Activated CD4-positive, CD25-positive, alpha-beta regulatory T cell treated with anti-CD3 and anti-CD28 coated beads, Interleukin-2, amount 50 U/mL, for 16 hours (primary cell): Measurements from ENCODE around the gene ANK2.

ENCODE experiments used
- DNase-seq: peaks from one replicate; pipeline ENCODE4 v3.0.0-alpha.2; 2020; ENCODE audit warnings: low read depth, low spot score

The ANK2 gene

DNA sequence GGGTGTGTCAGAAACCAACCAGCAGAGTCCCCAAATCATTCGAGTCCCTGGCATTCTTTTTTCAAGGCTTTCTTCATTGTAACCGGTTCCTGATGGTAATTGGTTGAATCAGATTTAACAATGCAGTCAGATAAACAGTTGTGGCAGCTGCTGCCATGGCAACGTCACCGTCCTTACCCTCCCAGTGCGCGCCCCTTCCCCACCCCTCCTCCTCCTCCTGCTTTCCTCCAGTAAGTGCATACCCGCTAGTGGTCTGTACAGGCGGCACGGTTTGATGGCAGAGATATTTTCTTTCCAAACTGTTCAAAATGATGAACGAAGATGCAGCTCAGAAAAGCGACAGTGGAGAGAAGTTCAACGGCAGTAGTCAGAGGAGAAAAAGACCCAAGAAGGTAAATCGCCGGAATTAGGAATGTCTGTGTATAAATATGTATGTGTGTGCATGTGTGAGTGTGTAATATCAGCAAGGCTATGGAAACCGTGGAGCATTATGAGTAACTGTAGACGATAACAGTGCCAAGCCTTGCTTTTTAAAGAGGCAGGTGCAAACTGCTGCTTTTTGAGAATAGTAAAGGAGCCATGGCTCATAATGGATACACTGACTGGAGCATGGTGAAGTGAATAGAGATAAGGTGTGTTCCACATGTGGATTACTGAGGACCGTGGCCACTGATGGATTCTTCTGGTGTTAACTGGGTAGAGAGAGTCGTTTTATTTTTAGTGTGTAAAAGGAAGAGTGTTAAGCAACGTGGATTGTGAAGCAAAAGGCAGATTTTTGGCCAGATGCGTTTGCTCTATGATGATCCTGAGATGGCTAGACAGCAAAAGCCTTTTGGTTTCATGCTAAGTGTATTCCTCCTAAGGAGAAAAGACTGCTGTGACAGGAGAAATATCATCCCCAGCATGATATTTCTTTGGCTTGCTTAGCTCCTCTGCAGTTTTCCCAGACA is at the start of gene ANK2:
ANK2 (plus strand) TSS at position 233 of the 950 bp plus-strand sequence; CDS start at position 309, 76 bp downstream.
- no peak for DNase-seq

DNA sequence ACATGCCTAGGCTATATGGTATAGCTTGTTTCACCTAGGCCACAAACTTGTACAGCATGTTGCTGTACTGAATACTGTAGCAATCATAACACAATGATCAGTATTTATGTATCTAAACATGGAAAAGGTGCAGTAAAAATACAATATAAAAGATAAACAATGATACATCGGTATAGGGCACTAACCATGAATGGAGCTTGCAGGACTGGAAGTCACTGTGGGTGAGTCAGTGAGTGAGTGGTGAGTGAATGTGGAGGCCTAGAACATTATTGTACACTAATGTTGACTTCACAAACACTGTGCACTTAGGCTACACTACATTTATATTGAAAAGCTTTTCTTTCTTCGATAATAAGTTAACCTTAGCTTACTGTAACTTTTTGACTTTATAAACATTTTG is 45.6 kb upstream of the ANK2 start:
- no peak for DNase-seq

DNA sequence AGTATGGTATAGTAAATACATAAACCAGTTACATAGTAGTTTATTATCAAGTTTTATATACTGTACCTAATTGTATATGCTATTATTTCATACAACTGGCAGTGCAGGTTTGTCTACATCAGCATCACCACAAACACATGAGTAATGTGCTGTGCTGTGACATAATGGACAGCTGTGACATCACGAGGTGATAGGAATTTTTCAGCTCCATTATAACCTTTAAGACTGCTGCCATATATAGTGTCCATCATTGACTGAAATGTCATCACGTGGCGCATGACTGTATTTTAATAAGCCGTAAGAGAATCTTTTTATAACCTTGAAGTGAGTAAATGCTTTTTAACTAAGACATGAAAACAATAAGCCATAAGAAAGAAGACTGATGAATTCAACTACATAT is 44.8 kb upstream of the ANK2 start:
- no peak for DNase-seq

DNA sequence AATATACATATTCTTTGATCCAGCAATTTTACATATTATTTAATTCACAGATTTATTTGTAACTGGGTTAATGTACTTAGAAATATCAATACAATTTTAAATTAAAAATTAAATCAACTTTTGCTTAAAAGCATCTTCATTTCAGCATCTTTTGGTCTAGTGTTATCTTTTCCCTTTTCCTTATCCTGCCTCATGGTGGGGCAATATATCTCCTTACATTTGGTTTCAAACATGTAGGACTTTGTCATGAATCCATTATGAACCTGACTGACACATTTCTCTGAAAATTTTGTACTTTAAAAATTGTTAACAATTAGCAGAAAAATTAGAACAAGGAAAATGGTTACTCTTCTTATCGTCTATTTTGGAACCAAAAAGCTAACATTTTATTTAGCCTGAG is 42.8 kb upstream of the ANK2 start:
- DNase-seq: no peak

DNA sequence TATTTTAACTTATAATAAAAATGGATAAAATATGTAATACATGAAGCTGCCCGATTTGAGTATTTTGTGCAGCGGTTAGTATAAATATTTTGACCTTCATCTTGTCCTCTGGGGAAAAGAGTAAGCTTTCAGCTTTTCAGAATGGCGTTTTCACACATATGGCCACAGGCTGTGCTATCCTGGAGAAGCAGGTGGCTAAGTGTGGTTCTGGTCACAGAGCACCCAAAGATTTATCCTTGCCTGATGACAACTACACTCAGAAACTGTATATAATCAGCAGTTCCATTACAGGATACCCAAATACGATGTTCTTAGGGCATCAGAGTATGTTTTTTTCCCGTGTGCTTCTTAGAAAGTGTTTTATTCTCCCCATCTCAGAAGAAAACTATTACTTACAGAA is 42.3 kb upstream of the ANK2 start:
- no peak for DNase-seq

DNA sequence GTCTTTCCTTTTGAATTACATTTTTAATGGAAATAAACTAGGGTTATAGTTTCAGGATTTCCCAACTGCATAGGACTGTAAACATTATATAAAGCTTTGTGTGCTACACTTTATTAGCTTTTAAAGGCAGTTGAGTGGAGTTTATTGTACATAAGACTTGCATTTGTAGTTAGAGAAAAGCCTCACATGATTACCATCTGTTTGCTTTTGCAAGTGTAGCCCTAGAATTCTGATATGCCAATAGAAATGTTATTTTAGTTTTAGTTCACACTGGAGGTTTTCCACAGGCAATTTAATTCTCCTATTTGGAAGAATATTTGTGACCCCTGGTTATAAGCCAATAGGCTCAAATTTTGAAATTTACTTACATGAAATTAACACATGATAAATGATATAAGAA is 41.3 kb upstream of the ANK2 start:
- no peak for DNase-seq

DNA sequence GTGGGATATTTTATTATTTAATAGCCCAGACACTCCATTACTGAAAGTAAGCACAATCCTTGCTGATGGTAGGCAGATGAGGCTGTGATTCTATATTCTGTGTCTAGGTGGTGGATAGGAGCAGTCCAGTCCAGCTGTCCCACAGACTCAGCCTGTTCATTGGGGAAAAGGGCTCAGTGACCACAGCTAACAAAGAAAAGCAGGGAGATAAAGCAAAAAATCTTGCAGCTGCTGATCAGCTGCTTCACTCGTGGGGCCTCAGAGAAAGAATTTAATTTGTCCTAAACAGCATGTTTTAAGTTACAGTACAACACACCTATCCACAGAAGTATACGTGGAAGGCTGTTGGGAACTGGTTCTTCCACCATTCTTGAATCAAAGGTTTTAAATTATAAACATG is 40.7 kb upstream of the ANK2 start:
- no peak for DNase-seq

DNA sequence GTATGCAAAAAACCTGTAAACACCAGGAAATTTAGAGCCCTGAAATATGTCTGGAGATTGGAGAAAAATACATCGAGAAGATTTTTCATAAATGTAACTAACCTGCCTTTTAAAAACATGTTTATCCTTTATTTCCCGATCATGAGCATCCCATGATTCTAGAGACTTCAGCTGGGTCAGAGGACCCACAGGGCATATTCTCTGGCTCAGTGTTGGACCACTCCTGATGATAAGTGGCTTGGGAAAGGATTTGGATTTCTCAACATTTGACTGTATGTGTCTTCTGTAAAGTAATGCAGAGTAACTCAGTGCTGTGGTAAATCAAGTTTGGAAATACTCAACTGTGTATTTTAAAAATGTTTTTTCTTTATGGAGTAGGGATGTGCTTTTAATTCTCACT is 40.0 kb upstream of the ANK2 start:
- DNase-seq: no peak

DNA sequence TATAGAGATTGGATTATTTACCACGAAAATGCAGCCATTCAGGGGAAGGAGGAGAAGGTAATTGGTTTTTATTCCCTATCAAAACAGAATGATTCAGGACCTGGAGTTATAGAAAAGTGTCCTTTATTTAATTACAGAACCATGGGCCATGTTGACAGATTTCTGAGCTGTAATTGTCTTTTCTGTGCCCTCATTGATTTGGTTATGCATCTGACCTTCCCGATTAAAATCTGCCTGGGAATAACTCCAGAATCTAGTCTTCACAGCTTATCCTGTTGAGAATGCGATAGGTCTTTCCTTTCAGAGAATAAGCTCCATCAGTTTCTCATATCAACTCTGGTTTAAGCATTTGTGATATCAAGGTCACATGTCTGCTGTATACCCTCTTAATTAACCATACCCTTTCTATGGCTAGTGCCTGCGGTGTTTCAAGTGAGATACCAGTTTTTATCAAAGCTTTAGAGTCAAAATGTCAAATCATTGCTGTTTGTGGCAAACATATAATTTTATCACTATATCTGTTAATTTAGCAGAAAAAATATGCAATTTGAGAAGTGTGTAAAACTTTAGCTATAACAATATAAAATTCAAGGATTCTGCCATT is 37.2 kb upstream of the ANK2 start:
- DNase-seq: no peak

DNA sequence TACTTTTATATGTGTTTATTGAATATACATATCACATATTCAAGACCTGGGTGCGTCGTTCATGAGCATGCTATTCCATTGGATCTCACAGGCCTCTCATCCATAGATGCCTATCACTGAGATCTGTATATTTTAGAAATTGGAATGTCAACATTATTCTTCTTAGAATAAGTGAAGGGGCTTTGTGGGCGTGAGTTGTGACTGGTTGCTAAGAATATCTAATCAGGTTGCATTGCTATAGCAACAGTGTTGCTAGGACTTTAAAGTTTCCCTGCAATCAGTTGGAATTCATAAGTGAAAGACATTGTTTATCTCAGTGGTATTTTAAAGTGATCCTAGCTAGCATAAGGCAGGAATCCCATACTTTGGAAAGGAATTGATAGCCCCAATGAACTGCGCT is 36.7 kb upstream of the ANK2 start:
- DNase-seq: no peak

DNA sequence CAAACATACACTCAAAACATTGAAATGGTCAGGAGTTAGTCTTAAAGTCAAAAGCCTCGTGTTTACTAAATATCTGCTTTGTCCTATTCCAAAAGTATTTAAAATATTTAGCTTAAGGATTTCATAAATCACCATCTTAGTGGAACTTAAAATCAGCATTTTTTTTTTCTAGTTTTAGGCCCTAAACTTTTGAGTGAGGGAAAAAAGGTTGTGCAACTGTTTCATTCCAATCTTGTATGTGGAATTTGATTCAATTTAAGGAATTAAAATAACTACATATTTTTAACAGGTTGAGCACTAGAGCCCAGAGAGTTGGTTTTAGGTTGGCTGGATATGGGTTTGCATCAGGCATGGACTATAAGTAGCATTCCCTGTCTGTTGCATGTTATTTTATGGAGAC is 35.7 kb upstream of the ANK2 start:
- no peak for DNase-seq

DNA sequence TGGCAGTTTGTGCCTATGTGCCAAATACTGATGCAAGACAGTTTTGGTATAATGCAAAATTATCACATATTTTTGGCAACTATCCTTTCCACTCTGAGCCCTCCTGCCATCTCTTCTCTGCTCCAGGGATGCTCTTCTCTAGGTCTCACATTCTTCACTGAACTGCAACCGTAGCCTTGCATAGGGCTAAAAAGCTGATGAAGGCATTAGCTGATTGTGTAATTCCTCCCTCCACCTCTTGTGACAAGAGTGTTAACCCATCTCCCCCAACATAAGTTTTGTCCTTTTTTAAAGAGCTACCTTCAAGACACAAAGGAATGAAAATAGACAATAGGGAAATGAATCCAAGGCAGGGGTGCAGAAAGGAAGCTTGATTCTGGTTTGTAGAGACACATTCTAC is 33.1 kb upstream of the ANK2 start:
- no peak for DNase-seq

DNA sequence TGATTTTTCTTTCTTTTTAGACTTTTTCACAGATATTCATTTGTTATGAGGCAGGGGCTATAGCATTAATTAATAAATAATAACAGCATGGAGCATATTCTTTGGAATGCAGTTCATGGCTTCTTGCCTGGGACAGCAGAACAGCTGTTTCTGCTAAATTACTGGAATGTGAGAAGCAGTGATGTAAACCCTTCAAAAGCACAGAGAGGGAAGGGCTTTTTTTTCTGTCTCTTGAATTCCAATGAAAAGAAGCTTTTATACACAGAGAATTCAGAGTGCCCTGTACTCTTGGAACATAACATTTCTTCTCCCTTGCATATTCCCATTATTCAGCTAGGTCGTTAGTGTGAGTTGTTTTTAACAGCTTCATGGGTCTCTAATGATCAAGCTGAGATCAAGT is 28.5 kb upstream of the ANK2 start:
- no peak for DNase-seq

DNA sequence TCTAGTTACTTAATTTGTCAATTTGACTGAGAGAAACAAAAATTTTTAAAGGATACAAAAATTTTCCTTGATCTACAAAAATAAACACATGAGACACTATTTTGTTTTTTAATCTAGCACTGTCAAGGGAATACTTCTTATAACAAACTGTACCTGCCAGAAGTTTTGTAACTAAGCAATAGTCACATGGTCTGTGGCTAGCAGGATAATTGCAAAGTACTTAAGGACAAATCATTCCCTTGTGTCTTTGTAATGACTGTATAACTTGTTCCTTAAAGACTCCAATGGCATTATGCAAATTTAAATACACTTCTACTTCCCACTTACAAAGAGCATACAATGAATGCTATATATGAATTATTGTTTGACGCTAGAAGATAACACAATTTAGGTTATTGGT is 25.1 kb upstream of the ANK2 start:
- DNase-seq: no peak

DNA sequence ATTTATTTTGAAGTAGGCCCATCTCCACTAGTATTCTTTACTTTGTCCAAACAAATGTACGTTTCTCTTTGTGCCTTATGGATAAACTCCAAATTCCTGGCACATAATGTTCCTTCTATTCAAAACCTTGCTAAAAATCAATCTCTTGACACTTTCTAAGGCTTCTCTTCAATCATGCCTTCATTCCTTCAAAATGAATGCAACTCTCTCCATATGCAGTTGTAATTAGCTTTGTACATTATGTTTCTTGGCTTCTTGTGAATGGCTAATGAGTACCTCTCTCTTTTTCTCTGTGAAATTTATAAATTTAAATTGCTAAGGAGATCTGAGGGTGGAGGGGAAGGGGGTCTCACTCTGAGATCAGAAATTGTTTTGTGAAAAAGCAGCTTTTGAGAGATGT is 24.0 kb upstream of the ANK2 start:
- DNase-seq: no peak

DNA sequence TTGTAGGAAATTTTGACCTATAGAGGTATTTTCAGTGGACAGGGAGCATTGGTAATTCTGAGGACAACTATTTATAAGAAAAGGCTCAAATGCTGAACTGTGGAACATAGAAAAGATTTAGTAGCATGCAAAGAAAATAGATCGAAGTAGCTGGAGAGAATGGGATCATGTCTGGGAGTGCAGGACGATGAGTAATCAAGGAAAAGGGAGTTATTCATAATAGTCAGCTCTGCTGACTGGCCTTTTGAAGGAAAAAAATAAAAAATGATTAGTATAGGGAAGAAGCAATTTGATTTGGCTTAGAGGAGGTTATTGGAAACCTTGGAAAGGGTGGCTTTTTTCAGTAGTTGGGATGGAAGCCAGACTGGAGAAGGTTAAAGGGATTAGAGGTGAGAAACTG is 22.9 kb upstream of the ANK2 start:
- DNase-seq: no peak

DNA sequence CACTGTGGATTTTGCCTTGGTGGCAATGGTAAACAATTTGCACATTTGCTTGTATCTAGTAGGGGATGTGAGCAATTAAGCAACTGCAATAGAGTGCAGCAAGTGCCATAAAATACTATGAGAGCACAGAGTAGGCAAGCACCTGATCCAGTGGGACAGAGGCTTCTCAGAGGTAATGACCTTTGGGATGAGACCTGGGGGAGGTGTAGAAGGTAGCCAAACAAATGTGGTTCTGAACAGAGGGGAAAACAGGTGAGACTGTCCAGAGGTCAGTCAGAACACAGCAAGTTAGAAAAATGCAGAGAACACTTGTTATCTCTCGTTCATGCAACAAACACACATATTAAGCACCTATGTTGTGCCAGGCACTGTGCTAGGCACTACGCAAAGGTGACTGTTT is 21.4 kb upstream of the ANK2 start:
- DNase-seq: no peak

DNA sequence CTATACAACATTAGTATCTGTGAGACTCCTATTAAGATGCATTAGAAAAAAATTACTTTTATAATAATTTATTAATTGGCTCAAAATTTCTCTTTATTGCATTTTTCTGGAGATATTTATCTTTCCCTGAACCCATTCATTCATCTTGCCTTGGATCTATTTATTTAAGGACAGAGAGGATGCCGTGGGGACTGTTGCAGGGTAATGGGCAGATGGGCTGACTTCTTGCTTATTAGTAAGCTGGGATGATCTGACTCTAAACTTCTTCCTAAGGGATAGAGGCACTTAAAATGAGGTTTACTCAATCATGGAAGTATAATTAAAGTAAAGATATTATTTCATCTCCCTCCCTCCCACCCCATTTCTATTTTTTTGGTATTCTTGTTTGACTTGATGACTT is 18.2 kb upstream of the ANK2 start:
- no peak for DNase-seq

DNA sequence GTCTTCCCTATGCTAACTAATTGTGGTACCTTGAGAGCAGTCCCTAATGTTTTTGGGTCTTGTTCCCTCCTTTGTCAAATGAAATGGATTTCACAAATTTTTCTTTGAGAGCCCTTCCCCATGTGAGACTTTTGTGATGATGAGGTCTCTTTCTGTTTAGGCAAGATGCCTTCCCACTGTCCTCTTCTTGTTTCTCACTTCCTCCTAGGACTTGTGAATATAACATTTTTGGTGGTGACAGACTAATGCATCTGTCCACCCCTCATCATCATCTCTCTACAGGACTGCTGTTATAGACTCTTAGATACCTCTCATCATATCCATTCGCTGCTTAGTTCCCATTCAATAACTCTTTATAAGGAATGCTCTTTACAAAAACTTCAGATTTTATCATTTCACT is 8.7 kb upstream of the ANK2 start:
- DNase-seq: no peak

DNA sequence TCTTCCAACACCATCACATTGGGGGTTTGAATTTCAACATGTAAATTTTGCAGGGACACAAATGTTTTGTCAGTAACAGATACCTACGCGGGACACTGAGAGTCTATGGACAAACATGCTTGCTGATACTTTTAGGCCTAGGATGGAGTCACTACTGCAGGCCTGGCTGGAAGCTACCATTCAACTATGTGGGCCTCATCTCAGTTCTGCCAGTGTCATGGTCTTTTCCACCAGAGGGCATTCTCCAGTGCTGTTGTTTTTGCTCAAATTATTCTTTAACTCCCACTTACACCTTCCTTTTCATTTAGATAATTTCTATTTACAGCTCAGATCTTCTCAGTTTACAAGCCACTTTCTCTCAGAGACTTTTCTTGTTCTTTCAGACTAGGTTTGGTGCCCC is 7.0 kb upstream of the ANK2 start:
- DNase-seq: no peak

DNA sequence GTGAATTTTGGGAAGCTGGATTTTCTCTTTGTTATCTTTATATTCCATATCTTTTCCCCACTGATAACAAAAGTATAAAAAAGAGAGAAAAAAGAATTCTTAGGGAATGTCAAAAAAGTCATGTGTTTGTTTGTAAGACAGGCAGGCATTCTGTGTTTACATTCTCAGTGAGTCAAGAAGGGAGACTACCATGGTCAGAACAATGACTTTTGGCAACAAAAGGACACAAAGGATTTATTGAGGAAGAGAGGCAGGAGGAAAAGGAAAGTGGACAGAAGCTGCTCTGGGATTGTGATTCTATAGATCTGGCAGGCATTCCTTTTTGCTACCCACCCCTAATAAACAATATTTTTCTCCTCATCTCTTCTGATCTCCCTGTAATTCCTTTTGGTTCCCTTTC is 5.9 kb upstream of the ANK2 start:
- DNase-seq: no peak

DNA sequence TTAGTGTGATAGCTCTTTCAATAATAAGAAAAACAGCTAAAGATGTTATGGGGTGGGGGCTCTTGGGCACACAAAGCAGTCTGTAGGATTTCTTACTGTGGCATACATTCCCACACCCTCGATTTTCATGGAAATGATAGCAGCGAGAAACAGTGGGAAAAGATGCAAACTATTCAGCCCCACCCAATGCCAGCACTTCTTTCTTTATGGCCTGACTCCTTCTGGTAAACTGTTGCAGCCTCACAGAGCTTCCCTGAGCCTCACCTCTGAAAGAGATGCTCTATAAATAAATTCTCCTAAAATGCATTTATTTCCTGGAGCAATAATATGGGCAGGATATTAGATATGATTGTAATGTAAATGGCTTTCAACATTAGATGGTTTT is 910 bp downstream of the ANK2 start:
- no peak for DNase-seq

DNA sequence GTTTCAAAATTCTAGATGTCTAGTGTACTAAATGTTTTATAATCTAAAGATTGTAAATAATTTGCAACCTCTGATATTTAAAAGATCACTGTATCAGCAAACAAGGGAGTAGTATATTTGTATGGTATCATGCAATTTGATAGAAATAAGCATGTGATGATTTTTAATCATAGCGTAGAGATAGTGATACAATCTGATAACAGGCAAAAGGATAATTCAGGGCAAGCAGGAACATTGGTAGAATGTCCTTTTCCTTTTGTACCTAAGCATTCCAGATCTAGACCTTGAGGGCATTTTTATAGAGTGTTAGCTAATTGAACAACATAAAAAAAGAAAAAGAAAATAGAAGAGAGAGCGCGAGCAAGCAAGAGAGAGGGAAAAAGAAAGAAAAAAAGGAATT is 1.4 kb downstream of the ANK2 start:
- DNase-seq: no peak
